C4-2B (cell line): ENCODE measurements around the gene ABCB11.

Experiments used
- ZFX ChIP-seq: fragments of 450-650 bp; IDR thresholded peaks from 2 replicates; pipeline ENCODE4 v1.6.1; 2017
- TF ChIP-seq, protein P1 (sequence below): fragments of 450-650 bp; conservative IDR thresholded peaks from 2 replicates; pipeline ENCODE4 v1.5.1; 2017; ENCODE audit warnings: mild to moderate bottlenecking

- TF ChIP-seq, protein P1, sequence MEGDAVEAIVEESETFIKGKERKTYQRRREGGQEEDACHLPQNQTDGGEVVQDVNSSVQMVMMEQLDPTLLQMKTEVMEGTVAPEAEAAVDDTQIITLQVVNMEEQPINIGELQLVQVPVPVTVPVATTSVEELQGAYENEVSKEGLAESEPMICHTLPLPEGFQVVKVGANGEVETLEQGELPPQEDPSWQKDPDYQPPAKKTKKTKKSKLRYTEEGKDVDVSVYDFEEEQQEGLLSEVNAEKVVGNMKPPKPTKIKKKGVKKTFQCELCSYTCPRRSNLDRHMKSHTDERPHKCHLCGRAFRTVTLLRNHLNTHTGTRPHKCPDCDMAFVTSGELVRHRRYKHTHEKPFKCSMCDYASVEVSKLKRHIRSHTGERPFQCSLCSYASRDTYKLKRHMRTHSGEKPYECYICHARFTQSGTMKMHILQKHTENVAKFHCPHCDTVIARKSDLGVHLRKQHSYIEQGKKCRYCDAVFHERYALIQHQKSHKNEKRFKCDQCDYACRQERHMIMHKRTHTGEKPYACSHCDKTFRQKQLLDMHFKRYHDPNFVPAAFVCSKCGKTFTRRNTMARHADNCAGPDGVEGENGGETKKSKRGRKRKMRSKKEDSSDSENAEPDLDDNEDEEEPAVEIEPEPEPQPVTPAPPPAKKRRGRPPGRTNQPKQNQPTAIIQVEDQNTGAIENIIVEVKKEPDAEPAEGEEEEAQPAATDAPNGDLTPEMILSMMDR = no peak
- no peak for TF ChIP-seq ZFX
These were observed 10.5 kb upstream of the ABCB11 start for GRCh38 chr2:169041594-169041993.
